Measurements from ENCODE around the gene LRIT2.
A peak's percentile ranks its signal among the peaks of the same experiment; 100 is the strongest.

Gene LRIT2

DNA sequence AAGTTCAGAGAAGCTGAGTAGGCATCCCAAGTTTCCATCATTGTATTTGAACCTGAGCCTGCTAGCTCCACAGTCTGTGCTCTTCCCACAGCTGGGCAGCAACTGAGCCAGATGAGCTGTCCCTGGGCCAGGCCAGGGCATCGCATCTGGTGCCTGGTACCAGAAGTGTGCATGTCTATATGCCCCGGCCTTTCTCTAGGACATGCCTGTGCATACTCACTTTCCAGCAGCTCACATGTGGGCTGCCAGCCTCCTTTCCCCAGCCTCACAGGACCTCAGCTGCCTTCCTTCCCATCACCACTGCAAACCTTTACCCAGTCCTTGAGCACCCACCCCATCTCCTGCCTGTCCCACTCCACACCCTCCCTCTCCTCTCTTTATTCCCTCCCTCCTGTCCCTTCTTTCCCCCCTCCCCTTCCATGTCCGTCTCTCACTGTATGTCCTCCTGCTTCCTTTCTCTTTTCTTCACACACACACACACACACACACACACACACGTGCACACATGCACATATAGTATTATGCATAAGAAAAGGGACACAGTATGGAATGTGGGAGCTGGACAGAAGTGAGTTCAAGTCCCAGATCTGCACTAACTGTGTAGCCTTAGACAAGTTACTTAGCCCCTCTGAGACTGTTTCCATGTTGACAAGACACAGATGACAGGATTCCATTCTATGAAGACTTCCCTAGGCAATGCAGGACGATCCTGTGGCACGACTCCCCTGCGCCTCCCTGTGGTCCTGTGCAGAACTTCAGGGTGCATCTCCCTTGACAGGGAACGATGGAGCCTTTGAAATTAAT is 20.1 kb downstream of the LRIT2 start:
- DNase-seq = peak; percentile 62 to 65

DNA sequence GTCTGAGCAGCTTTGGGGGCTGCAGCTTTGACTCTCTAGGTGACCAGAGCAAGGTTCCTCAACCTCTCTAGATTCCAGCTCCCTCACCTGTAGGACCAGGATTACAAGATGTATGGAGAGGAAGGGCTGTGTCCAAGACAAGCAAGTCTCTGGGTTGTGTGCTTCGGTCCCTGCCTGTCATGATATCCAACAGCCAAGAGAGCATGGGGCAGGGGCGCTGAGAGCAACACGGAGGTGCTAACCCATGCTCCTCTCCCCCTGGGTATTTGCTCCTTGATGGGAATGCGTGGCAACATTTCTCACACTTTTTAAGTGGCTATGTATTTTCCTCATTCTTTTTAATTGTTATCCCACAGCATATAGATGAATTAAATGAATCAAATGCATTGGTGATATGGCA is 20.7 kb downstream of the LRIT2 start:
- no peak for DNase-seq

- no peak for DNase-seq
These were observed 21.2 kb downstream of the LRIT2 start for GRCh38 chr10:84204122-84204521.

- no peak for DNase-seq
These were observed 23.0 kb downstream of the LRIT2 start for GRCh38 chr10:84202349-84202748.

- DNase-seq = no peak
These were observed 23.7 kb downstream of the LRIT2 start for GRCh38 chr10:84201682-84202081.

- DNase-seq = no peak
These were observed 24.1 kb downstream of the LRIT2 start for GRCh38 chr10:84201244-84201606.

GRCh38 chr10:84200537-84201243 is 24.7 kb downstream of the LRIT2 start:
- DNase-seq = no peak

DNA sequence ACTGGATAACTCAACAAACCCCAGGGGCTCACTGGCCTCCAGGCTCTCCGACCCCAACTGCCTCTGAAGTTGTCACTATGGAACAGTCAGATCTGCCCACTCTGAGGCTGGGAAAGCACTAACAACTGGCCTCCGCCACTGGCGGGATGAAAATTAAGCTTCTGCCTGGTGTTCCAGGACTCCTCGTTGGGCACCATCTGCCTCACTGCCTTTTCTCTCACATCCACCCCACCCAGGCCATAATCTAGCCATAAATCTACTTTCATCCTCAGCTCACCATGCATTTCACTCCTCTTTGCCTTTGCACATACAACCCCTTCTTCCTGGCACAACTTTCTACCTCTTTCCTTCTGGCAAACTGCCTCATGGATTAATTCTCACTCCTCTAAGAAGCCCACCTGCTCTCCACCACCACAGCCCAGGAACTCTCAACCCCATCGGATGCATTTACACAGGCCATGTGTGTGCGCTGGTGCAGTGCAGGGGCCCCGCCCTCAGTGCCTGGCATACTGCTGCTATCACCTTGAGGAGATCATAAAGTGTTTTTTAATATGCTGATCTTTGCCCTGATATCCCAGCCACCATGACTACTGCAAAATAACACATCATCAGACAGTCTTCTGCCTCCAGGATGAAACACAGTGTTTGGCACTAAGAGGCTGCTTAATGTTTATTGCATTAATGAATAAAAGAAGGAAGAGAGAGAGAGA is 27.0 kb downstream of the LRIT2 start:
- no peak for DNase-seq

DNA sequence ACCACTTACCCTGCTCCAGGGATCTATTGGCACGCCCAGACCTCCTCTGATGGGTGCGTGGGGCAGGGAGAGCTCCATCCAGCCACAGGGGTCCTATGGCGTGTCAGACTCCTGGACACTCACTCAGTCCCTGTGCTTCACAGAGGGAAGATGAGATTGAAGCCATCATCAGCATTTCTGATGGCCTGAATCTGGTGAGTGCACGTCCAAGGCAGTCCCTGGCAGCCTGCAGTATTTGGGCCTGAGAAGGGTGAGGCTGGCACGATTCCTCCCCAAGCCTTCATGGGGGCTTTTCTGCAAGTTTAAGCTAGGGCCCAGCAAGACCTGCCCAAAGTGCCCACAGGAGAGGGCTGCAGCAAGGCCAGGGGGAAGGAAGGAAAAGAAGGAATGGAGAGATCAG is 27.7 kb downstream of the LRIT2 start:
- no peak for DNase-seq

GRCh38 chr10:84196941-84197340 is 28.4 kb downstream of the LRIT2 start:
- DNase-seq = no peak

- no peak for DNase-seq
These were observed 29.3 kb downstream of the LRIT2 start for GRCh38 chr10:84196083-84196482.

GRCh38 chr10:84195044-84195830 is 30.1 kb downstream of the LRIT2 start:
- DNase-seq = no peak

DNA sequence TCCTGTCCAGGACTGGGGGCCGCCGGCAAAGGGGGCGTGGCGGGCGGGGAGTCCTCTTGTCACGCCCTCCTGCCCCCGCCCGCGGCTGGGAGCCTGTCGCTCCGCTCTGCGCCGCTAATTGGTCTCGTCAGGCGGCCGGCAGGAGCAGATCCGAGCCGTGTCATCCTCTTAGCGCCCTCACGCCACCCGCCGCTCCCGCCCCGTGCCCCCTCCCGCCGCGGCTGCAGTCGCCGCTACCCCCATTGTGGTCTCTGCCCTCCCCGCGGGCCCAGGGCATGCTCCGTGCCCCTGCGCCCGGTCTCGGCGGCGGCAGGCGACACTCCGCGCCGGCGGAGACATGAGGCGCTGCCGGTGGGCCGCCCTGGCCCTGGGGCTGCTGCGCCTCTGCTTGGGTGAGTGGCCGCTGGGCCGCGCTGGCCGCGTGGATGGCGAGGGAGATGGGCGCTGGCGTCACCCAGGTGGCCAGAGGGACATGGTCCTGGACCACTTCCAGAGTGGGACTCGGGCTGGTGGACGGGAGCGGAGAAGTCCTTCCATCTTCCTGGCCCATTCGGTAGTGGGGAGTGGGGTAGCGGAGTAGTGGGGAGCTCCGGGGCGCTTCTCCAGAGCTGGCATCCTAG is 30.8 kb downstream of the LRIT2 start, which contains the start of gene CDHR1:
Gene CDHR1, plus strand, starts transcription at position 114 of the 620 bp plus-strand sequence. Its CDS starts 224 bp downstream, at position 338.
- peak; percentile 57 to 62 for DNase-seq

DNA sequence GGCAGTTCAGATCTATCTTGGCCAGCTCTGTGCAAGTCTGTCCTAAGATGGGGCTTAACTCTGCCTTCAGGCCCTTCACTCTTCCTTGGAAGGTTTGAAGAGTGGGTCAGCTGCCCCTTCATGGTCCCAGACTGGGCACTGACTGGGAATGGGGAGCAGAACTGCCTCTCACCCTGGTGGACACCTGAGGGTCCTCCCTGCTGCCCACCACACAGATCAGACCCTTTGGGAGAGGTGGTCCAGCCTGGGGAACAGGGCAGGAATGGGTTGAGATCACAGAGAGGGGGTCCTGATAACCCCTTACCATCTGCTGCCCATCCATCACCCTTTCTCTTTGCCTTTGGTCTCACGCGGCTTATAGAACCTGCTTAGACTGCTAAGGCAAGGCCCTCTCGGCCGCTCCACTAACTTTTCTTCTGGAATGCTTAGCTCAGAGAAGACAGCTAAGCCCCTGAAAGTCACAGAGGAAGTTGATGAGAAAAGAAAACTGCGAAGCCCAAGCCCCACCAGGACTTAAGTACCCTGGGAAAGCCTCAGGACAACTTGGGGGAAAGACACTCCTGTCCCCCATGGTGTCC is 31.4 kb downstream of the LRIT2 start:
- no peak for DNase-seq

- DNase-seq = no peak
These were observed 32.0 kb downstream of the LRIT2 start for GRCh38 chr10:84193327-84193726.

- DNase-seq = peak in 1 of 2 donors; percentile 29
These were observed 34.2 kb downstream of the LRIT2 start for GRCh38 chr10:84191106-84191505.

GRCh38 chr10:84190621-84191020 is 34.7 kb downstream of the LRIT2 start:
- no peak for DNase-seq

DNA sequence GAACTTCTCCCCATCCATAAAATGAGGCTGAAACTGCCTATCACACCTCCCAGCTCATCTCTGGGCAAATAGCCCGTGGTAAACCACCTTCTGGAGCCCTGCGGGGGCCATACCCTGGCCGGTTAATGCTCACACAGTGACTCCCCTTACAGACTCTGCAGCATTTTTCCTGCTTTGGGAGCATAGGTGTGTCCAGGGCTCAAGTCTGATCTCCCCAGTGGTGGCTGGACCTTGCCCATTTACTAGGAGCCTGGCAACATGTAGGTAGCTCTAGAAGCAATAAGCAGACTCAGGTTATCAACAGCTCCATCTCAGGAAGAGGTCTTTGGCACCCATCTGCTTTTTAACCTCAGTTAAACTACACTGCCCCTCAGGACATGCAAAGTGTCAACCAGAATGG is 36.5 kb downstream of the LRIT2 start:
- DNase-seq = no peak

DNA sequence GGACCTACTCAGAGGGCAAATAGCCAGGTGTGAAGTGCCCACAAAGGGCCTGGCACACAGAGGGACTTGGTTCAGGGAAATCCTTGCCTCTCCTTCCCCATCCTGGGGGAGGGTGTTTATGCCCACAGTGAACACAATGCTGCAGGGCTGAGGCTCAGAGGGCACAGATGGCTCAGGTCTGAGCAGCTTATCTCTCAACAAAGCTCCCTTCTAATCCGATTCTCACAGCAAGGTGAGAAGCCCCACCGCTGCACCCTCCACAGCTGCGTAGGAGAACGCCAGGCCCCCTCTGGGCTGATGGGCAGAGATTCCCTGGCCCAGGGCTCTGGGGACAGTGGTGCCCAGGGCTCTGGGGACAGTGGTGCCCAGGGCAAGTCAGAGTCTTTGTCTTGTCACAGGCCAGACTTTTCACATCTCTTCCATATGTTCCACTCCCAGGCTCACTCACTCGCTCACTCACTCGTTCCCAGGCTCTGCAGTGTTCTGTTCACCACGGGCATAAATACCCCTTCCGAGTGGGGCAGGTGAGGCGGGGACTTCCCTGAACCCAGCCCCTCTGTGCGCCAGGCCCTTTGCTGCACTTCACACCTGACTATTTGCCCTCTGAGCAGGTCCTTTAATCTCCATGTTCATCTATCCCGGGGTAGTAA is 39.7 kb downstream of the LRIT2 start:
- no peak for DNase-seq

GRCh38 chr10:84184517-84184916 is 40.8 kb downstream of the LRIT2 start:
- DNase-seq = no peak

DNA sequence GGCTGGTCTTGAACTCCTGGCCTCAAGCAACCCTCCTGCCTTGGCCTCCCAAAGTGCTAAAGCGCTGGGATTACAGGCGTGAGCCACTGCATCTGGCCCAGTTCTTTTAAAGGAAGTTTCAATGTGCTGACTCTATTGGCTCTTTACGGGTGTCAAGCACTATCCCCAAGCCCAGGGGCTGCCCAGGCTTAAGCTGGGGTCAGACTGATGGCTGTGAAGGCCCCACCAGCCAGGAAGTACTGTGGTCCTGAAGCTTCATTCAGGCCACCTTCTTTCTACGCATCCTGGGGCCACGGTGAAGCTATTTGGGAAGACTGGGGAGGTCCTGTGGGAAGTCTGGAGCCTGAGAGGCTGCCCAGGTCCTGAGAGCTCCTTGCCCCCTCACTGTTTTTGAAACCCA is 43.7 kb downstream of the LRIT2 start:
- DNase-seq = no peak

All from CD4-positive, alpha-beta T cell treated with Interleukin-4 for 1 hour (primary cell).